ES-I3 (cell line): ENCODE measurements around the gene GNAO1.
"Not testable (repeated sequence)": the region's sequence is repeated elsewhere in the genome, so short reads cannot be mapped to it uniquely, and the experiment has no call there.

Experiments used
- H3K36me3 ChIP-seq: 2 replicates; pipeline ENCODE4 v1.6.1; 2013; ENCODE audit warnings: mild to moderate bottlenecking, low read length, control low read depth, moderate library complexity; ENCODE audit not compliant: insufficient read depth
- H3K4me1 ChIP-seq: 2 replicates; pipeline ENCODE4 v1.6.1; 2013; ENCODE audit warnings: mild to moderate bottlenecking, control low read depth, low read length; ENCODE audit not compliant: insufficient read depth
- H3K9ac ChIP-seq: 2 replicates; pipeline ENCODE4 v1.6.1; 2013; ENCODE audit warnings: low read depth, mild to moderate bottlenecking, low read length, moderate library complexity
- H3K9me3 ChIP-seq: 2 replicates; pipeline ENCODE4 v1.6.1; 2013; ENCODE audit warnings: mild to moderate bottlenecking, low read length, moderate library complexity; ENCODE audit not compliant: control insufficient read depth, insufficient read depth

Gene GNAO1

DNA sequence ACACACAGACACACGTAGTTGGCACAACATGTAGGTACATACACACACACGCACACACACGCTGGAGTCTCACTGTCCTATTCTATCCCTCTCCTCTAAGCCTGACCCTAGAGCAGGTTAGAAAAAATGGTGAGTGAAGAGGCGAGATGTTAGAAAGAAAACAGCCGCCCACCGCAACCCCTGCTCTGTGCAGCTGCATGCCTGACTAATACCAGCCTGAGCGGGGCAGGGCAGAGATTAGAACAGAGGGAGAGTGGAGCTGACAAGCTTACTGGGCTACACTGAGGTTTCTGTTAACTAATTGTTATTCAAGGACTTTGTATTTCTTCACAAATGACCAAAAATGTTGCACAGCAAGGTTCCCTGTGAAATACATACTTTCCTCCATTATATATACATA, 174.3 kb downstream of the GNAO1 start:
- Histone ChIP-seq H3K9ac (no peak overlapping the region), H3K36me3 (no peaks in the 10 kb centered on the region; the same call in 1 of the 2 replicates), H3K9me3 (no peaks in the 10 kb centered on the region; the same call in 1 of the 2 replicates), H3K4me1 (no peaks in the 10 kb centered on the region)

DNA sequence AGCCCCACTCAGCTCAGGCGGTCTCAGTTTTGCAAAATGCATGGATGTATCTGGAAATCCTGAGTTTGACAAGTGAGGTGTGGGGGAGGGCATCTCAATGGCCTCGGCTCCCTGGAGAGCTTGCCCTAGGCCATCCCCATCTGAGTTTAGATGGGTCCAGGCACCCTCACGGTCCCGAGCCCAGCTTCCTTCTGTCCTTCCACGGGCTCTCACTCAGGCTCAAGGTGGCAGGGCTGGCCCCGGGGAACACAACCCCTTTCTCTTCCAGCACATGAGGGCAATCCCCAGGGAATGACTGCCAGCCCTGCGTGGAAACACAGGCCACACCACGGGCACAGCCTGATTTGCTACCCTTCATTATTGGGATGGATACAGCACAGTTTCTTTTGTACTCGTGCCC, 175.7 kb downstream of the GNAO1 start:
- H3K9me3 ChIP-seq: no peaks in the 10 kb centered on the region; the same call in 1 of the 2 replicates
- H3K9ac ChIP-seq: no peak overlapping the region
- H3K4me1 ChIP-seq: no peaks in the 10 kb centered on the region
- no peaks in the 10 kb centered on the region; the same call in 1 of the 2 replicates for H3K36me3 ChIP-seq

DNA sequence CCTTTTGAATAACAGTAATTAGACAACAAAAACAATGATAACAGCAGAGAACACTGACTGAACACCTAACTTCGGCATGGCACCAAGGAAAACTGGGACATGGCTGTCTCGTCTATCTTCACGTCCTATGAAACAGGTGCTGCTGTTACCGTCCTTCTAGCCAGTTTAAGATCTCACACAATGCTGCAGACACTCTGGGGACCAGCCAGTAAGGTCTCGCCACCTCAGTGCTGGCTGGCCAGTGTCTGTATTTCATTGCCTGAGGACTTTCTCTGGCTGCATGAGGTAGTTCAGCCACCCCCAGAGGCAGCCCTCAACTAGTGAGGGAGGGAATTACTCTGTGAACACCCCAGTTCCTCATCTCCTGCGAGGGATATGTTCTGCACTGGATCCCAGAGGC, 176.5 kb downstream of the GNAO1 start:
- Histone ChIP-seq H3K36me3 (no peaks in the 10 kb centered on the region; the same call in 1 of the 2 replicates), H3K4me1 (no peaks in the 10 kb centered on the region), H3K9ac (no peak overlapping the region), H3K9me3 (no peaks in the 10 kb centered on the region; the same call in 1 of the 2 replicates)

DNA sequence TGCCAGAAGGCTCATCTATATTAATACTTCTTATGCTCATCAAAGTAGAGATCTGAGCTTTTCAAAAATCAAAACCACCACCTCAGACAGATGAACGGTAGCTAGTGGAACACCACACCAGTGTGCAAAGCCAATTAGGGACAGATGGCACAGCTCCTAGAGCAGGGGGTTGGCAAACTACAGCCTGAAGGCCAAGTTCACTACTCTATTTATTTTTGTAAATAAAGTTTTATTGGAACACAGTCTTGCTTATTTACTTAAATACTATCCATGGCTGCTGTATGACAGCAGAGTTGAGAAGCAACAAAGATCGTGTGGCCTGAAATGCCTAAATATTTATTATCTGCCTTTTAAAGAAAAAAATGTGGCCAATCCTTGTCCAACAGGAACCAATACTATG, 177.3 kb downstream of the GNAO1 start:
- no peak overlapping the region for H3K9ac ChIP-seq
- no peaks in the 10 kb centered on the region for H3K4me1 ChIP-seq
- H3K36me3 ChIP-seq: no peaks in the 10 kb centered on the region; the same call in 1 of the 2 replicates
- no peaks in the 10 kb centered on the region; the same call in 1 of the 2 replicates for H3K9me3 ChIP-seq

DNA sequence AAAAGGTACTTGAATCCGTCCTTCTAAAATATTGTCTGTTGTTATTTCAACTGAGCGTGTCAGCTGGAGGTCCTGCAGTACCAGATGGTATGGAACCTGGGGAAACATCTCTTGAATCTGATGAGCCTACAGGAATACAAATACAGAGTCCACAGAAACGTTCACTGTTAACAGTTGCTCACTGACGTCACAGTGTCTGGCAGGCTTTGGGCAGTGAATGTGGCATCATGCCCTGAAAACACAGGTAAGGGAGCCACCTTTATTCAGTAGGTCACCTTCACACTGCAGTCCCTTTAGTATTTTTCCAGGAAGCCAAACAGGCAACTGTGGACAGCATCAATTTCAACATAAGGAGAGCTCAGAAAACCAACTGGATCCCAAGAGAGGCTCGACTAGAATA, 177.9 kb downstream of the GNAO1 start:
- Histone ChIP-seq H3K9me3 (no peaks in the 10 kb centered on the region; the same call in 1 of the 2 replicates), H3K4me1 (no peaks in the 10 kb centered on the region), H3K9ac (no peak overlapping the region), H3K36me3 (no peaks in the 10 kb centered on the region)

DNA sequence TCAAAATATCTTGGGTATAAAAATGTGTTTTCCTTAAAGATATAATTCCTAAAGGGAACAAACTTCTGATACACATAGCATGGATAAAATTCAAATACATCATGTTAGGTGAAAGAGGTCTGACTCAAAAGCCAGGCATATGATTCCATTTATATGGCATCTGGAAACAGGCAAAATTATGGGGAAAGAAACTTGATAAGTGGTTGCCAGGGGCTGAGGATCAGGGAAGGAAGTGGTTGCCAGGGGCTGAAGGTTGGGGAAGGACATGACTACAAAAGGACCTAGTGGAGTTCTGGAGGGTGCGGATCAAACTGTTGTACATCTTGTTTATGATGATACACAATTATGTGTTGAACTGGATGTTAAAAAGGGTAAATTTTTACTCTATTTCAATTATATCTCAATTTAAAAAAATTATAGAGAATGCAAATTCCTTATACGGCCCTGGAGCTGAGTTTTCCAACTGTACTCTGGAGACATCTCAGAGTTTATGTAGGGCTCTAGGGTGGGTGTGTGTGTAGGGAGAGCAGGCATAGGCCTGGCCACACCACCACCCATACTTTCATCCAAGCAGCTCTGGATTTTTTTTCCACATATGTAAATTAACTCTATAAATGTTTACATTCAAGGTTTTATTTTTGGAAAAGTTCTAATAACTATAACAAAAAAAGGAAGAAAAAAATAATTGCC, 179.0 kb downstream of the GNAO1 start:
- Histone ChIP-seq H3K4me1 (no peaks in the 10 kb centered on the region), H3K36me3 (no peaks in the 10 kb centered on the region), H3K9me3 (no peaks in the 10 kb centered on the region; the same call in 1 of the 2 replicates), H3K9ac (no peak overlapping the region)

DNA sequence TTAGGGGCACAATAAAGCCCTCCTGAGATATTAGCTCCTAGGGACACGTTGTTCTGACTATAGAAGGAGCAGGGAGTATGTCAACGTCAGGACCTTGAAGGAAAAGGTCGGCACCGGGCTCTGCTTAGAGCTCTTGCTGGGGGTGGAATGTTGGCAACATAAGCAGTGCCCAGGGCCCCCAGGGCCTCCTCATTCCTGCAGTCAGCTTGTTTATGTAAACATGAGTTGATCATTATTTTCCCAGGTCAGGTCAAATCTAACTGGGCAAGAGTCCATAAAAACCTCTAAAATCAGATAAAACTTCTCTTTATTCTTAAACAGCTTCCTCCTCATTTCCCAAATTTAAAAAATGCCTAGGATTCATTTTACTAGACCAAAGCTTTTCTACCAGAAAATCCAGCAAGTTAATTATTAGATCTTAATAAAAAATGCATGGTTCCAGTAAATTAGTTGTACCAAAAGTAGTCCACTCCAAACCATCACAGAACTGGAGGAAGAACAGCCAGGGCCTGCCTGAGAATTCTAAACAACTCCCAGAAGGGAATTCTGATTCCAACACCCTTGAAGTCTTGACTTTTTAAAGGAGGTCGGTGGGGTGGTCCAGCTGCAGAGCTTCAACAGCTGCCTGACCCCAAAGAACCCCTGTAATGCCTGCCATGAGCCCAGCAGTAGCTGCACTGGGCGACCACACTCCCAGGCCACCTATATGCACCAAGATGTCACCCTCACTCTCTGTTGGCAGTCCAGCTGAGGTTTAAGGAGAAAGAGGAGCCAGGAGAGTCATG, 179.8 kb downstream of the GNAO1 start:
- Histone ChIP-seq H3K9ac (no peak overlapping the region), H3K36me3 (no peaks in the 10 kb centered on the region), H3K9me3 (no peaks in the 10 kb centered on the region; the same call in 1 of the 2 replicates), H3K4me1 (no peaks in the 10 kb centered on the region)

DNA sequence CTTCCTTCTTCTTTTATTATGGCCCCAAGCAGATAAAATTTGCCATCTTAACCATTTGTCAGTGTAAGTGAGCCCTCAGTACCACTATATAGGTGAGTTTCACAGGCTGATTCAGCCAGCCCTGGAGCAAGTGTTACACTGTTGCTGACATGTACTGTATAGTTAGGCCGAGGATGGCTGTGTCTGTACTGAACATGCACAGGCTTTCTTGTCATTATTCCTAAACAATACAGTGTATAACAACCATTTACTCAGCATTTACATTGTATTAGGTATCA, 180.3 kb downstream of the GNAO1 start:
- Histone ChIP-seq H3K9me3 (no peaks in the 10 kb centered on the region; the same call in 1 of the 2 replicates), H3K9ac (no peak overlapping the region), H3K4me1 (no peaks in the 10 kb centered on the region), H3K36me3 (no peaks in the 10 kb centered on the region)

DNA sequence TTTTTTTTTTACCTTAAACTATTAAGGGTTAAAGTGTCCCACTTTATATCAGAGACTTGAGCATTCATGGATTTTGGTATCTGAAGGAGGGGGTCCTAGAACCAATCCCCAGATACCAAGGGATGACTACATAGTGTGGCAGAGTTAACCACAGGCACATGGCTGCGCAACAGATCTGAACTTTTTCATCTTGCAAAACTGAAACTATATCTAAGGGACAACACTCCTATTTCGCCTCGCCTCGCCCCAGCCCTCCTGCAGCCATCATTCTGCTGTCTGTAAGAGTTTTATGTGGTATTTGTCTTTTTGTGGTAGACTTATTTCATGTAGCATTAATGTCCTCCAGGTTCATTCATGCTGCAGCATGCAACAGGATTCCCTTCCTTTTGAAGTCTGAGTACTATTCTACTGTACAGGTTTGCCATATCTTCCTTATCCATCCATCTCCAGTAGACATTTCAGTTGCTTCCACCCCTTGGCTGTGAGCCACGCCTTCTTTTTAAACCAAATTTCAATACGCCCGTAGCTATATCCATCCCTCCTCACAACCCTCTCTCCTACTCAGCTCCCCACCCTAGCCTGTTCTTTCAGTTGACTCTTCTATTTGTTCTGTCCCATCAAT, 180.8 kb downstream of the GNAO1 start:
- Histone ChIP-seq H3K4me1 (no peaks in the 10 kb centered on the region), H3K36me3 (no peaks in the 10 kb centered on the region)

DNA sequence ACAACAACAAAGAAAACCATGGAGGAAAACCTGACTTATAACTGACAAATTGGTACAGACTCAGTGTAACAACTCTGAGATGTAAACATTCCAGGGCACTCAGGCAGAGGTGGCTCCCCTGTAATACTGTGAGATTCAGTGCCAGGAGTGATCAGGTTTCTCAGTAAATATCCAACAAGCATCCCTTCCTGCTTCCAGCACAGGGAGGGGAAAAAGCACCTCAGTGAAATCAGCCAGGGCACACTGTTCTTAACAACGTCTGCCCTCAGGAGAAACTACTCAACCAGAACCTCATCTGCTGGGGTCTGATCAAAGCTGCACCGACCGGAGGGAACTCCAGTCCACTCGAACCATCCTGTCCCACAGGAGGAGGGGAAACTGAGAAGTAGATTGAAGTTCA, 181.7 kb downstream of the GNAO1 start:
- H3K36me3 ChIP-seq: no peaks in the 10 kb centered on the region
- no peaks in the 10 kb centered on the region for H3K9me3 ChIP-seq
- no peak overlapping the region for H3K9ac ChIP-seq
- no peaks in the 10 kb centered on the region for H3K4me1 ChIP-seq

More for the DNA sequence above, 180.8 kb downstream of the GNAO1 start:
- H3K9ac ChIP-seq: no peak overlapping the region
- H3K9me3 ChIP-seq: no peaks in the 10 kb centered on the region; the same call in 1 of the 2 replicates

DNA sequence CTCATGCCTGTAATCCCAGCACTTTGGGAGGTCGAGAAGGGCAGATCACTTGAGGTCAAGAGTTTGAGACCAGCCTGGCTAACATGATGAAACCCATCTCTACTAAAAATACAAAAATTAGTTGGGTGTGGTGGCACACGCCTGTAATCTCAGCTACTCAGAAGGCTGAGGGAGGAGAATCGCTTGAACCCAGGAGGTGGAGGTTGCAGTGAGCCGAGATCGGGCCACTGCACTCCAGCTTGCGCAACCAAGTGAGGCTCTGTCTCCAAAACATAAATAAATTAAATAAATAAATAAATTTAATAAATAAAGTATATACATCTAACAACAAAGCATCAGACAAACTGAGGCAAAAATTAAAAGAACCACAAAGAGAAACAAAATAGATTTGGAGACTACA, 184.5 kb downstream of the GNAO1 start:
- H3K36me3 ChIP-seq, H3K9ac ChIP-seq: not testable (repeated sequence)

DNA sequence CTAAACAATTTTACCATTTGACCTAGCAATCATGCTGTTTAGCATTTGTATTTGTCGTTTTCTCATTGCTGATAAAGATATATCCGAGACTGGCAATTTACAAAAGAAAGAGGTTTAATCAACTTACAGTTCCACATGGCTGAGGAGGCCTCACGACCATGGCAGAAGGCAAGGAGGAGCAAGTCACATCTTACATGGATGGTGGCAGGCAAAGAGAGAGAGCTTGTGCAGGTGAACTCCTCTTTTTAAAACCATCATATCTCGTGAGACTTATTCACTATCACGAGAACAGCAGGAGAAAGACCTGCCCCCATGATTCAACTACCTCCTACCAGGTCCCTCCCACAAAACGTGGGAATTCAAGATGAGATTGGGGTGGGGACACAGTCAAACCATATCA, 187.8 kb downstream of the GNAO1 start:
- H3K9ac ChIP-seq, H3K36me3 ChIP-seq, H3K4me1 ChIP-seq: not testable (repeated sequence)
- H3K9me3 ChIP-seq: peaks cover 12% of the 10 kb centered on the region

More for the DNA sequence above, 184.5 kb downstream of the GNAO1 start:
- H3K9me3 ChIP-seq, H3K4me1 ChIP-seq: not testable (repeated sequence)

DNA sequence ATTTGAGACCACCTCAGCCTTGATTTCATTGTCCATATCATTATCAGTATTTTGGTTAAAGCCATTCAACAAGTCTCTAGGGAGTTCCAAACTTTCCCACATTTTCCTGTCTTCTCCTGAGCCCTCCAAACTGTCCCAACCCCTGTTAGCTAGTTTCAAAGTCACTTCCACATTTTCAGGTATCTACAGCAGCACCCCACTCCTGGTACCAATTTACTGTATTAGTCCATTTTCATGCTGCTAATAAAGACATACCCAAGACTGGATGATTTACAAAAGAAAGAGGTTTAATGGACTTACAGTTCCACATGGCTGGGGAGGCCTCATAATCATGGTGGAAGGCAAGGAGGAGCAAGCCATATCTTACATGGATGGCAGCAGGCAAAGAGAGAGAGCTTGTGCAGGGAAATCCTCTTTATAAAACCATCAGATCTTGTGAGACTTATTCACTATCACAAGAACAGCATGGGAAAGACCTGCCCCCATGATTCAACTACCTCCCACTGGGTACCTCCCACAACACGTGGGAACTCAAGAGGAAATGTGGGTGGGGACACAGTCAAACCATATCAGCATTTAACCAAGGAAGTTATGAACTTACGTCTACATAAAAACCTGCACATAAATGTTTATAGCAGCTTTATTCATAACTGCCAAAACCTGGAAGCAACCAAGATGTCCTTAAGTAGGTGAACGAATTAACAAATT, 189.6 kb downstream of the GNAO1 start:
- H3K36me3 ChIP-seq, H3K9ac ChIP-seq, H3K4me1 ChIP-seq: not testable (repeated sequence)
- H3K9me3 ChIP-seq: peaks cover 12% of the 10 kb centered on the region

DNA sequence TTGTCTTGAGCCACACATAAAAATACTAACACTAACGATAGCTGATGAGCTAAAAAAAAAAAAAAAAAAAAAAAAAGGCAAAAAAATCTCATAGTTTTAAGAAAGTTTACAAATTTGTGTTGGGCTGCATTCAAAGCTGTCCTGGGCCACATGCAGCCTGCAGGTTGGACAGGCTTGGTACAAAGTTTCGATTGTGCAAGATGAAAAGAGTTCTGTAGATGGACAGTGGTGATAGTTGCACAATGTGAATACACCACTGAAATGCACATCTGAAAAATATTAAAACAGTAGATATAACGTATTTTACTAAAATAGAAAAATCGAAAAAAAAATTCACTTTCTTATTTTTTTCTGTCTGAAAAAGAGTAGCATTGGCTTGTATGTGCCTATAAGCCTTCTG, 191.2 kb downstream of the GNAO1 start:
- no peak overlapping the region for H3K9ac ChIP-seq
- no peaks in the 10 kb centered on the region for H3K4me1 ChIP-seq
- peaks cover 6% of the 10 kb centered on the region; the same call in 1 of the 2 replicates for H3K36me3 ChIP-seq
- H3K9me3 ChIP-seq: peaks cover 12% of the 10 kb centered on the region
